GDM1 (cell line): Measurements from ENCODE around the gene MALL.
A peak's percentile ranks its signal among the peaks of the same experiment; 100 is the strongest.
"Not testable (repeated sequence)": the region's sequence is repeated elsewhere in the genome, so short reads cannot be mapped to it uniquely, and the experiment has no call there.

Experiments
- DNase-seq: peaks from one replicate; lab custom pipeline; 2025; lab: John Stamatoyannopoulos, UW

MALL gene

DNA sequence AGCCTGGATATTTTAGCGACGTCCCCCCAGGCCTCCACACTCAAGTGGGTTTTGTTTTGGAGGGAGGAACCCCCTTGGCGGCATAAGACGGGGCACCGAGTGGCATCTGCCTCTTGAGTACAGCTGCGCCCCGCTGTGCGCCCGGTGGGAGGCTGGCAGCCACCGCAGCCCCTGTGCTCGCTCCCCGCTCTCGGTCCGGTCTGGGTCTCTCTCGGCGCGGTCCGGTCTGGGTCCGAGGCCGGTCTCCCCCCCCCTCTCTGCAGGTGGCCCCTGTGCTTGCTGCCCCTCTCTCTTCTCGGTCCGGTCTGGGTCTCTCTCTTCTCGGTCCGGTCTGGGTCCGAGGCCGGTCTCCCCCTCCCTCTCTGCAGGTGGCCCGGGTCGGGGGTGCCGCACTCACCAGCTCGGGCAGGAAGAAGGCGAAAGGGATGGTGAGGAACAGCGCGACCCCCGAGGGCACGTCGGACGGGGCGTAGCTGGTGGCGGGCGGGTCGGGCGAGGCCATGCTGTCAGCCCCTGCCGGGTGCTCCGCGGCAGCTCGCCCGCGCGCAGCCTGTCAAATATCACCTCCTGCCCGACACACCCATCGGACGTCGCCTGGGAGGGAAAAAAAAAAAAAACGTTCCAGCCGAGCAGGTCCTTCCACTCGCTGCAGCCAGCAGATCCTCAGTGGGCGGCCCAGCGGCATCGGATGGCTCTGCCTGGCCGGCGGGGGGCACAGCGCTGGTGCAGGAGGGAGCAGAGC, at the start of gene MALL:
Gene MALL, minus strand, starts transcription at position 532 of the 742 bp plus-strand sequence. Its CDS starts 30 bp downstream, at position 502.
- DNase-seq = no peak

DNA sequence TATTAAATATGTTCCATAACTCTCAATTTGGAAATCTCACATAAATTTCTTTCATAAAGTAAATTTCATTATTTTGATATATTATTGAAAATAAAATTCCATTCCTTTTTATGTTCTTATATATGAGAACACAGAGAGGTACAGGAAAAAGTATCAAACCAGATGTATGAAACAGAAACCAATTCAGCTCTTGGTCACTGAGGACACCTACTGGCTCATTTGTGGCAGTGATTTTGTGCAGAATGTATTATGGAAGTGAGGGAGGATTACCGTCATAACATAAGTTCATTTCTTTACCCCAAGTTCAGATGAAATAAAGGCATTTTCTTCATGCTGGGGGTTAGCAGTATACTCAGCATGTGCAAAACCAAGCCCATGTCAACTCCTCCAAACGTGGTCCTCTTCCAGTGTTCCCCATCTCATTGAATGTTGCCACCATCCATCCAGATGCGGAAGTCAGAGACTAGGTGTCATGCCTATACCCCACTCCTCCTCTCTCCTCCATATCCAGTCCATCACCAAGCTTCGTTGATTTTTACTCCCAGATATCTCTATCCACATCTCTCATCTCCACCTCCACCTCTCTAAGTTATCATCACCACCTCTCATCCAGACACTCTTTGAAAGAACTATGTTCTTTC, 41.7 kb upstream of the MALL start:
- DNase-seq = peak; percentile 4

DNA sequence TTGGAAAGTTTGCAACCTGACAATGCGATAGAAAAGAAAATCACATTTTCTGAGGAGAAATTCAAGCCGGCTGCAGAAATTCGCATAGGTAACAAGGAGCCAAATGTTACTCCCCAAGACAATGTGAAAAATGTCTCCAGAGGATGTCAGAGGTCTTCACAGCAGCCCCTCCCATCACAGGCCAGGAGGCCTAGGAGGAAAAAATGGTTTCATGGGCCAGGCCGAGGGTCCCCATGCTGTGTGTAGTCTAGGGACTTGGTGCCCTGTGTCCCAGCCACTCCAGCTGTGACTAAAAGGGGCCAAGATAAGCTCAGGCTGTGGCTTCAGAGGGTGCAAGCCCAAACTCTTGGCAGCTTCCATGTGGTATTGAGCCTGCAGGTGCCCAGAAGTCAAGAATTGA, 39.2 kb upstream of the MALL start:
- not testable (repeated sequence) for DNase-seq

DNA sequence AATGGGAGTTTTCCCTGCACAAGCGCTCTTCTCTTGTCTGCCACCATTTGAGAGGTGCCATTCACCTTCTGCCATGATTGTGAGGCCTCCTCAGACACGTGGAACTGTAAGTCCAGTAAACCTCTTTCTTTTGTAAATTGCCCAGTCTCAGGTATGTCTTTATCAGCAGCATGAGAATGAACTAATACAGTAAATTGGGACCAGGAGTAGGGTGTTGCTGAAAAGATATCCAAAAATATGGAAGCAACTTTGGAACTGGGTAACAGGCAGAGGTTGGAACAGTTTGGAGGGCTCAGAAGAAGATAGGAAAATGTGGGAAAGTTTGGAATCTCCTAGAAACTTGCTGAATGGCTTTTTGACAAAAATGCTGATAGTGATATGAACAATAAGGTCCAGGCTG, 38.6 kb upstream of the MALL start:
- not testable (repeated sequence) for DNase-seq

DNA sequence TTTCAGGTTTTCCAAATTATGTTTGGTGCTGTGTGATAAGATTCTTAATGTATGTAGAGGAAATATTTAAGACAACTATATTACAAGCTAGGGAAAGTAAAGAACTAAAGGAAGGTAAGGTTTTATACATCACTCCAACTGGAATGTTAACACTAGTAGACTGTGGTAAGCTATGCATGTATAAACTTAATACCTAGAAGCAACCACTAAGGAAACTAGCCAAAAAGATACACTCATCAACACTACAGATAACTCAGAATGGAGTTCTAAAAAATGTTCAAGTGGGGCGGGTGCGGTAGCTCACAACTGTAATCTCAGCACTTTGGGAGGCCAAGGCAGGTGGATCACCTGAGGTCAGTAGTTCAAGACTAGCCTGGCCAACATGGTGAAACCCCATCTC, 37.8 kb upstream of the MALL start:
- DNase-seq = no peak

- no peak for DNase-seq
These were observed 37.3 kb upstream of the MALL start for GRCh38 chr2:110152943-110153342.

- DNase-seq = no peak
These were observed 34.0 kb upstream of the MALL start for GRCh38 chr2:110149330-110150220.

GRCh38 chr2:110146945-110147332, 31.3 kb upstream of the MALL start:
- no peak for DNase-seq

GRCh38 chr2:110146183-110146944, 30.7 kb upstream of the MALL start:
- no peak for DNase-seq

DNA sequence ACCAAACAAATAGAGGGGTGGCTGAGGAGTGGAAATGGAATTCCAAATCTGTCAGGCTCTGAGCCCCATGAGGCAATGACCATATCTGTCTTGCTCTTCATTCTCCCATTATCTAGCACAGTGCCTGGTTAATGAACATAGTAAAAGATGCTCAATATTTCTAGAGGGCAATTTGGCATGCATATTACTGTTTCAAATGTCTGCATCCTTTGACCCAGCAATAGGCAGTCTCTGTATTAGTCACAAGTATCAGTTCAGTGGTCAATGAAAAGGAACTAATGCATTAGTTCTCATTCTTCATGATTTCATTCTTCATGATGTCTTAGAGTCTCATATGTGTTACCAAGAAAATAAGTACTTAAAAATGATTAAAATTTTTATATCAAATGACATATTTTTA, 28.4 kb upstream of the MALL start:
- DNase-seq = no peak

DNA sequence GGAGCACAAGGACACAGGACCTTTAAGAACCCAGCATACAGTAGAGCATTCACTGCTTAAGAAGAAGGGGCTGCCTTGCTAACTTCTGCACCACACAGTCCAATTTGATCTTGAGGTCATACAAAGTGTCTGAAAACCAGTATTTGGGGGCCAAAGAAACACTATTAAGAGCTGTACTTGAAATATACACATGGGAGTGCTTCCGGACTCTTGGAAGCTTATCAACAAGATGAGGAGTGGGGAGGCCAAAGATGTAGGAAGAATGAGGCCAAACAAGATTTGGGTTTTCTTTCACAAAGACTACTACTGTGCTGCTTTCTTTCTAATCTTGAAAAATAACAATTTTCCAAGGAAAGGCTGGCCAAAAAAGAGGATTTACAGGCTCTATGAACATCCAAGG, 24.8 kb upstream of the MALL start:
- no peak for DNase-seq

GRCh38 chr2:110134025-110134424, 18.4 kb upstream of the MALL start:
- DNase-seq = no peak

DNA sequence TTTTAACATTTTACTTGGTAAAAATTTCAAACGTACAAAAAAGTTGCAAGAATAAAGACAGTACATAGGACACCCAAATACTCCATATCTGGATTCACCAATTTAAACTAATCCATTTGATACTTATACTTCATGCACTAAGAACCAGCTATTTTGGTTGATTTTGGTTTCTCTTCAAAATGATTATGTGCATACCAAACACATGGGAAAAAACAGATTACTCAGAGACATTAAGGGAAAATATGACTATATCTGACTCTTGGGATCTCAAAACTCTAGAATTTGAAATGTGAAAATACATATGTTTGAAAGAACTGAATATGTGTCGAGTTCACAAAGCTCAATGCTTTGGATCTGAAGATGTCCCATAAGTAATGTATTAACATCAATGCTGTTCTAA, 15.5 kb upstream of the MALL start:
- DNase-seq = no peak

GRCh38 chr2:110130757-110131156, 15.1 kb upstream of the MALL start:
- no peak for DNase-seq

DNA sequence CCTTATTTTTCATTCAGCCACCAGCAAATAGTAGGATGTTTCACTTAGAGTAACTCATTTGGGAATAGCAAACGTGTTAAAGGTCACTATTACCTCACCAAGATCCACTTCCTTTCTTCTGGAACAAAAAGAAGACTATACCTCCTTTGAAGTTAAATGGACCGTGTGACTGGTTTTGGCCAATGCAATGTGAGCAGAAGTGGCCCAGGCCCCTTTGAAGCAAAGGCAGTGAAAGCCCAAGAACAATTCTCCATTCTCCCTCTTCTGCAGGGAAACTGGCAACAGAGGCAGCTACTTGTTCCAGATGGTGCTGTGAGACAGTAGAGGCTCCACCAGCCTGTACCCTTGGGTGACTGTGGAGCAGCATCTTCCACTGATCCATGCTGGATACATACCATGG, 11.3 kb upstream of the MALL start:
- no peak for DNase-seq

DNA sequence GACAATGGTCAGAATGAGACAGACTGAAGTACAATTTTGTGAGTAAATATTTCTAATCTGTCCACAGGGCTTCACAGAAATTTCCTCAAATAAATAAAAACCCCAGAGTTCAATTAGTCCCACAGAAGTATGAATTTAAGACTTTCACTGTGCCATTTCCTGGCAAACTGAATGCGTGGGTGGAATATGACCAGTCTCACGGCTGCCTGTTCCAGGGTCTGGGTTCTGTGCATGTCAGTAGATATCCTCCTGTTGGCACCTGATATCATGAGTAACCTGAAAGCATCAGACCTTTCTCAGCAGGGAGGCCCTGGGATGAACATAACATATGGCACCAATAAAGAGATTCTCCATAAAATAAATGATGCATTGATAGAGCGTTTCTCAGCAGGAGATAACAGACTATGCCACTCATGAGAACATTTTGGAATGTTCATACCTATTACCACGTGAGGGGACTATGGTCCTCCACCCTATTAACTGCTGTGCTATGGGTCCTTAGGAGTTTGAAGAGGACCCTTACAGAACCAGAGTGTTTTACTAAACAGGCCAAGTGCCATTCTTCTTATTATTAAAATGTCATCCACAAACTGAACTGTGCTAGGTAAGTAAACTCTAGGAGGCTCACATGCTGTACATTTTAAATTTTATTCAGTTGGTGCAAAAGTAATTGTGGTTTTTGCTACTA, 10.6 kb upstream of the MALL start:
- no peak for DNase-seq

GRCh38 chr2:110124939-110125691, 9.5 kb upstream of the MALL start:
- no peak for DNase-seq

GRCh38 chr2:110124038-110124825, 8.6 kb upstream of the MALL start:
- no peak for DNase-seq

DNA sequence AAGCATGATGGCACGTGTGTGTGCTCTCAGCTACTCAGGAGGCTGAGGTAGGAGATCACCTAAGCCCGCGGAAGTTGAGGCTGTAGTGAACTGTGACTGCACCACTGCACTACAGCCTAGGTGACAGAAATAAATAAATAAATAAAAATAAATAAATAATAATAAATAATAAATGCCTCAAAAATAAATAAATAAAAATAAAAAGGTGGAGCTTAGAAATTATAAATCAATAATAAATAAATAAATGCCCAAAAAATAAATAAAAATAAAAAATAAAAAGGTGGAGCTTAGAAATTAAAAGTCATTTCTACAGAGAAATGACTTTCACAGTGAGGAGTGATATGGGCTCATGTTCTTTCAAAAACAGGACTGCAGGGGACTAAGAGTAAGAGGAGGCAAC, 6.0 kb upstream of the MALL start:
- no peak for DNase-seq

DNA sequence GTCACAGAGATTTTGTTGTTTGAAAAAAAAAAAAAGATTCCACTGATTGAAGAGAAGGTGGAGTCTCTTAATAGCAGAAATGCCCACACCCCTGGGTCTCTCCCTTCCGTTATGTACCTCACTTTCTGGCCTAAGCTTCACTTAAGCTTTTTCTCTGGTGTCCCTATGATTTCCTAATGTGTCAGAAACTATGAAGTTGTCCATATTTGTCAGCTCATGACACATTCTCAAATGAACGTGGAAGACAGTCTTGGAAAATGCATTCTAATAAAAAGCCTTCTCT, 5.4 kb upstream of the MALL start:
- DNase-seq = no peak
